Measurements from ENCODE around the gene ZFYVE28. TPM values are rescaled to one million over a fixed set of nuclear protein-coding genes. Genes with fewer than 3 reads are reported as not detected.
A peak's percentile ranks its signal among the peaks of the same experiment; 100 is the strongest.

ZFYVE28 gene
- polyA plus RNA-seq, 1 of the 3 experiments (the other 2 are of a cell fraction): 3.2 TPM

DNA sequence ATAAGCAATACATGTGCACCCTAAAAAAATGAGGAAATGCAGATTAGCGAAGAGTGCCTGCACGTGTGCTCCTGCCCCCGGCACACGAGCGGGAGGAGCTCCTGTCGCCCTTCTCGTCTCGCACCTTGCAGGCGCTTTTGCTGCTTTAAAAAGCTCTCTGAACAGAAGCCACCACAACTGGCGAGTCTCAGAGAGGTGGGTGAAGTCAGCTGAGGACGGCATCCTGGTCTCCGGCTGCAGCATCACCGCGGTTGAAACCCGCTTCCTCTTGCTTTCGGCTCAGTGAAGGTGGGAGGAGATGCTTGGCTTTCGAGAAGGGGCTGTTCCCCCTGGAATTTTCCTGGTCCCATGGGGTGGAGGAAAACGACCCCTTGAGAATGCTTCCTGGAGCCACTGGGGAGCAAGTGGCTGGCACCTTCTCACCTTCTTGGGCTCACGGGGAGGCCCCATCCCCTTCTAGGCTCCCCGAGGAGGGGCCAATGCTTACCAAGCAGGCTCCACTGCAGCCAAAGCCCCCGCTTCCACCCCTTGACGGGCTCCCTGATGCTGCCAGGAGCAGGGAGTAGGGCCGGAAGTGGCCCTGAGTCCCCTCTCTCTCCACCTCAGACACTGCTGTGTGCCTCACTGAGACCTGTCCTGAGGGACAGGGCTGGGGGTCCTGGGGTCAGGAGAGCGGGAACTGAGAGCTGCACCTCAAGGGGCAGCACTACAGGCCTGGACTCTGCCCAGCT lies 127.3 kb downstream of the ZFYVE28 start:
- Histone ChIP-seq H4K20me1 (ENCODE audit: insufficient read depth) (no peaks in the 10 kb centered on the region), H3K9ac (no peak overlapping the region), H3K4me3 (ENCODE audit: low read depth in 2 of 2, low read length in 1 of 2) (no peak overlapping the region), H3F3A (replicated peaks; ENCODE audit: insufficient read depth) (no peaks in the 10 kb centered on the region), H3K9me3 (no peaks in the 10 kb centered on the region), H2AFZ (ENCODE audit: low read depth) (no peak overlapping the region), H3K36me3 (replicated peaks in 1 of 2; ENCODE audit: control insufficient read depth in 1 of 2, insufficient read depth in 2 of 2, low read length in 1 of 2) (no peaks in the 10 kb centered on the region), H3K79me2 (ENCODE audit: insufficient read depth) (no peaks in the 10 kb centered on the region), H3K4me2 (no peak overlapping the region), H3K9me2 (no peaks in the 10 kb centered on the region), H3K27me3 (ENCODE audit: insufficient read depth) (no peaks in the 10 kb centered on the region), H3K4me1 (ENCODE audit: control insufficient read depth in 1 of 2, insufficient read depth in 2 of 2, low read depth in 1 of 2, low read length in 1 of 2) (peaks cover 8 to 49% of the 10 kb centered on the region in 2 experiments; a peak in 3 of 4 replicates), H3K27ac (ENCODE audit: low read depth in 2 of 2, low read length in 1 of 2) (peak overlapping the region in 1 of 2 experiments; percentile 96; a peak in 1 of 4 replicates)
- CTCF ChIA-PET: no interaction called here
- POLR2A ChIA-PET: no interaction called here
- no peak for TF ChIP-seq USF1 (IDR thresholded peaks at IDR 0.05; ENCODE audit: borderline replicate concordance, low read depth)
- no peak for TF ChIP-seq FOXM1 (IDR thresholded peaks at IDR 0.05; ENCODE audit: low read depth)
- TF ChIP-seq RAD21 (IDR thresholded peaks at IDR 0.05; ENCODE audit: low read length): no peak
- no peak for TF ChIP-seq ELF1 (IDR thresholded peaks at IDR 0.05)
- TF ChIP-seq PBX3 (IDR thresholded peaks at IDR 0.05): no peak
- TF ChIP-seq, protein P1, sequence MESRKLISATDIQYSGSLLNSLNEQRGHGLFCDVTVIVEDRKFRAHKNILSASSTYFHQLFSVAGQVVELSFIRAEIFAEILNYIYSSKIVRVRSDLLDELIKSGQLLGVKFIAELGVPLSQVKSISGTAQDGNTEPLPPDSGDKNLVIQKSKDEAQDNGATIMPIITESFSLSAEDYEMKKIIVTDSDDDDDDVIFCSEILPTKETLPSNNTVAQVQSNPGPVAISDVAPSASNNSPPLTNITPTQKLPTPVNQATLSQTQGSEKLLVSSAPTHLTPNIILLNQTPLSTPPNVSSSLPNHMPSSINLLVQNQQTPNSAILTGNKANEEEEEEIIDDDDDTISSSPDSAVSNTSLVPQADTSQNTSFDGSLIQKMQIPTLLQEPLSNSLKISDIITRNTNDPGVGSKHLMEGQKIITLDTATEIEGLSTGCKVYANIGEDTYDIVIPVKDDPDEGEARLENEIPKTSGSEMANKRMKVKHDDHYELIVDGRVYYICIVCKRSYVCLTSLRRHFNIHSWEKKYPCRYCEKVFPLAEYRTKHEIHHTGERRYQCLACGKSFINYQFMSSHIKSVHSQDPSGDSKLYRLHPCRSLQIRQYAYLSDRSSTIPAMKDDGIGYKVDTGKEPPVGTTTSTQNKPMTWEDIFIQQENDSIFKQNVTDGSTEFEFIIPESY (IDR thresholded peaks at IDR 0.05; ENCODE audit: borderline replicate concordance, low read depth): no peak
- TF ChIP-seq, protein P2, sequence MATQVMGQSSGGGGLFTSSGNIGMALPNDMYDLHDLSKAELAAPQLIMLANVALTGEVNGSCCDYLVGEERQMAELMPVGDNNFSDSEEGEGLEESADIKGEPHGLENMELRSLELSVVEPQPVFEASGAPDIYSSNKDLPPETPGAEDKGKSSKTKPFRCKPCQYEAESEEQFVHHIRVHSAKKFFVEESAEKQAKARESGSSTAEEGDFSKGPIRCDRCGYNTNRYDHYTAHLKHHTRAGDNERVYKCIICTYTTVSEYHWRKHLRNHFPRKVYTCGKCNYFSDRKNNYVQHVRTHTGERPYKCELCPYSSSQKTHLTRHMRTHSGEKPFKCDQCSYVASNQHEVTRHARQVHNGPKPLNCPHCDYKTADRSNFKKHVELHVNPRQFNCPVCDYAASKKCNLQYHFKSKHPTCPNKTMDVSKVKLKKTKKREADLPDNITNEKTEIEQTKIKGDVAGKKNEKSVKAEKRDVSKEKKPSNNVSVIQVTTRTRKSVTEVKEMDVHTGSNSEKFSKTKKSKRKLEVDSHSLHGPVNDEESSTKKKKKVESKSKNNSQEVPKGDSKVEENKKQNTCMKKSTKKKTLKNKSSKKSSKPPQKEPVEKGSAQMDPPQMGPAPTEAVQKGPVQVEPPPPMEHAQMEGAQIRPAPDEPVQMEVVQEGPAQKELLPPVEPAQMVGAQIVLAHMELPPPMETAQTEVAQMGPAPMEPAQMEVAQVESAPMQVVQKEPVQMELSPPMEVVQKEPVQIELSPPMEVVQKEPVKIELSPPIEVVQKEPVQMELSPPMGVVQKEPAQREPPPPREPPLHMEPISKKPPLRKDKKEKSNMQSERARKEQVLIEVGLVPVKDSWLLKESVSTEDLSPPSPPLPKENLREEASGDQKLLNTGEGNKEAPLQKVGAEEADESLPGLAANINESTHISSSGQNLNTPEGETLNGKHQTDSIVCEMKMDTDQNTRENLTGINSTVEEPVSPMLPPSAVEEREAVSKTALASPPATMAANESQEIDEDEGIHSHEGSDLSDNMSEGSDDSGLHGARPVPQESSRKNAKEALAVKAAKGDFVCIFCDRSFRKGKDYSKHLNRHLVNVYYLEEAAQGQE (IDR thresholded peaks at IDR 0.05; ENCODE audit: low read depth, low read length): no peak
- TF ChIP-seq CHD2 (IDR thresholded peaks at IDR 0.05; ENCODE audit: low read length, partially characterized antibody): no peak
- no peak for TF ChIP-seq MAX (IDR thresholded peaks at IDR 0.05; ENCODE audit: low read depth)
- no peak for TF ChIP-seq TEAD4 (IDR thresholded peaks at IDR 0.05; ENCODE audit: borderline replicate concordance, insufficient read depth)
- no peak for TF ChIP-seq RFX5 (IDR thresholded peaks at IDR 0.05; ENCODE audit: low read length)
- 93% methylated on average over 11 of the region's 24 CpGs for WGBS (ENCODE audit: low lambda C conversion rate)
- peak; percentile 37 for DNase-seq

Data from SK-N-SH (cell line).